ENCODE results near the gene ZG16B.

Gene ZG16B

GRCh38 chr16:2865651-2866050 lies 35.5 kb downstream of the ZG16B start:
- no peak for DNase-seq (ENCODE audit: low read depth)
- H3K4me3 ChIP-seq (ENCODE audit: control insufficient read depth, low read depth, low read length), result no peak overlapping the region
- TF ChIP-seq CTCF (conservative IDR thresholded peaks at IDR 0.05; ENCODE audit: control insufficient read depth, insufficient read depth, low read depth, low read length), result no peak

GRCh38 chr16:2866431-2866830 lies 36.3 kb downstream of the ZG16B start:
- no peak overlapping the region for H3K4me3 ChIP-seq (ENCODE audit: control insufficient read depth, low read depth, low read length)
- DNase-seq (ENCODE audit: low read depth), result no peak
- TF ChIP-seq CTCF (conservative IDR thresholded peaks at IDR 0.05; ENCODE audit: control insufficient read depth, insufficient read depth, low read depth, low read length), result no peak

GRCh38 chr16:2867661-2867986 lies 37.5 kb downstream of the ZG16B start:
- TF ChIP-seq CTCF (conservative IDR thresholded peaks at IDR 0.05; ENCODE audit: control insufficient read depth, insufficient read depth, low read depth, low read length), result no peak
- DNase-seq (ENCODE audit: low read depth), result no peak
- peak overlapping the region; percentile 63 for H3K4me3 ChIP-seq (ENCODE audit: control insufficient read depth, low read depth, low read length)

GRCh38 chr16:2867987-2868789 lies 38.1 kb downstream of the ZG16B start:
- H3K4me3 ChIP-seq (ENCODE audit: control insufficient read depth, low read depth, low read length), result peak overlapping the region; percentile 63
- peak; percentile 84 for TF ChIP-seq CTCF (conservative IDR thresholded peaks at IDR 0.05; ENCODE audit: control insufficient read depth, insufficient read depth, low read depth, low read length)
- peak; percentile 92 for DNase-seq (ENCODE audit: low read depth)

- no peak for DNase-seq (ENCODE audit: low read depth)
- no peak for TF ChIP-seq CTCF (conservative IDR thresholded peaks at IDR 0.05; ENCODE audit: control insufficient read depth, insufficient read depth, low read depth, low read length)
- no peak overlapping the region for H3K4me3 ChIP-seq (ENCODE audit: control insufficient read depth, low read depth, low read length)
Observed at GRCh38 chr16:2871926-2872325, 41.8 kb downstream of the ZG16B start.

GRCh38 chr16:2874032-2874911 lies 44.2 kb downstream of the ZG16B start:
- no peak overlapping the region for H3K4me3 ChIP-seq (ENCODE audit: control insufficient read depth, low read depth, low read length)
- no peak for TF ChIP-seq CTCF (conservative IDR thresholded peaks at IDR 0.05; ENCODE audit: control insufficient read depth, insufficient read depth, low read depth, low read length)

More at GRCh38 chr16:2874032-2874911, 44.2 kb downstream of the ZG16B start:
- DNase-seq (ENCODE audit: low read depth), result no peak
